GM19372 (cell line): ENCODE results near the gene AHRR.
A peak's percentile ranks its signal among the peaks of the same experiment; 100 is the strongest.

ENCODE experiments used
- ATAC-seq: cut with Tn5 transposase; IDR thresholded peaks from one replicate; pipeline ENCODE4 v1.9.1; 2021; ENCODE audit warnings: mild to moderate bottlenecking, low read depth, moderate library complexity; ENCODE audit not compliant: unreplicated experiment

AHRR gene

DNA sequence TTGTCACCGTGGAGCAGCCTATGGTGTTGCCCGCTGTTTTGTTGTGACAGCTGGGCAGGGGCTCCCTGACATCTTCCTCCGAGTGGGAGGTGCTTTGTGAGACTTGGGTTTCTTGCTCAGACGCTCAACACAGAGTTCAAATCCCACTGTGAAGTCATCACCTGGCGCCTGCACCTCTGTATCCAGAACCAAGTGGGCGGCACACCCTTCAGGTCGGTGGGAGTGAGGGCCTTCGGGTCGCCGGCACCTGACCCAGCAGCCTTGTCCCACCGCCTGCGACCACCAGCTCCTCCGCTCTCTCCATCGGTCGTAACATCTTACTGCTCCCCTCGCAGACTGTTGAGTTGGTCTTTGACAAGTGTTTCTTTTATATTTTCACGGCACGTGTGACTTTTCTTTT, 83.9 kb downstream of the AHRR start:
- ATAC-seq: no peak

DNA sequence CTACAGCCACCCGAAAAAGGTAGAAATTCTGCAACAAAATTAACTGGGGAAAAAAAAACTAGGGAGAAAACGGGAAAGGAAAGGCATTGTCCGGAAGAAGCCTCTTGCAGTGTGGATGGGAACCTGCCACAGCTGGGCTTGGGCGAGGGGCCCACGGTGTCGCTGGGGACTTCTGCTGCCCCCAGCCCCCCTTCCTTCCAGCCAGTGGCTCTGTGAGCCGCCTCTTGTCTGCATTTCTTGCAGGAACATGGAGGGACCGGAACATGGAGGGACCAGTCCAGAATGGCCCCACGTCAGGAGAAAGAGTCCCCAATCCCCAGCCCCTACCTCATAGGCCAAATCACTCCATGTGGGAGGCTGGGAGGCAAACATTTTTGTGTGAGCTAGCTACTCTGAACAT, 84.5 kb downstream of the AHRR start:
- no peak for ATAC-seq

DNA sequence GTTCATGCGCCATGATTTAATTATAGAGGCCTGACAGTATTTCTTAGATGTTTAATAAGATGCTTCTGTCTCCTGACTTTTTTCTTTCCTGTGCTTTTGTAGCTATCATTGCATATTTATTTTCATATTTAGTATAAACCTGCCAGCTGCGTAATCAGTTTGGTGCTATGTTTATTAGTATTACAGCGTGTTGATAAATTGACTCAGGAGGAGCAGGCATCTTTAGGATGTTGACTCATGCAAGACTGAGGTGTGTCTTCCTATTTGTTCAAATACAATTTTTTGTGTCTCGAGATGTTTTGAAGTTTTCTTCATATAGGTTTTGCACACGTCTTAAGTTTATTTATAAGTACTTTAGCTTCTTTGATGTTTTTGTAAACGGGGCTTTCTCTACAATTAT, 85.5 kb downstream of the AHRR start:
- ATAC-seq: no peak

DNA sequence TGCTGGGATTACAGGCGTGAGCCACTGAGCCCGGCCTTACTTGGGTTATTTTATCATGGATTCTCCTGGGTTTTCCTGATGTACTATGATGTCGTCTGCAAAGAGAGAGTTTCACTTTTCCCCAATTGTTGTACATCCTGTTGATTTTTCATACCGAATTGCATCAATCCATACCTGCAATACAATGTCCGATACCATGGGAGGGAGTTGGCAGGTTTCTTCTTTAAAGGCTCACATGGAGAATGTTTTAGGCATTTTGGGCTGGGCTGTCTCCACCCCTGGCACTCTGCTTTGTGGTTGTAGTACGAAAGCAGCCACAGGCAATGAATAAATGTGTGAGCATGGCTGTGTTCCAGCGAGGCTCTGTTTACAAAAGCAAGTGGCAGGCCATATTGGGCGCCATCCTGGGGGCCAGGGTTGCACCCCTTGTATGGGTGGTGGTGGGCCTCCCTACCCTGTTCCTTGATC, 86.3 kb downstream of the AHRR start:
- ATAC-seq: no peak

DNA sequence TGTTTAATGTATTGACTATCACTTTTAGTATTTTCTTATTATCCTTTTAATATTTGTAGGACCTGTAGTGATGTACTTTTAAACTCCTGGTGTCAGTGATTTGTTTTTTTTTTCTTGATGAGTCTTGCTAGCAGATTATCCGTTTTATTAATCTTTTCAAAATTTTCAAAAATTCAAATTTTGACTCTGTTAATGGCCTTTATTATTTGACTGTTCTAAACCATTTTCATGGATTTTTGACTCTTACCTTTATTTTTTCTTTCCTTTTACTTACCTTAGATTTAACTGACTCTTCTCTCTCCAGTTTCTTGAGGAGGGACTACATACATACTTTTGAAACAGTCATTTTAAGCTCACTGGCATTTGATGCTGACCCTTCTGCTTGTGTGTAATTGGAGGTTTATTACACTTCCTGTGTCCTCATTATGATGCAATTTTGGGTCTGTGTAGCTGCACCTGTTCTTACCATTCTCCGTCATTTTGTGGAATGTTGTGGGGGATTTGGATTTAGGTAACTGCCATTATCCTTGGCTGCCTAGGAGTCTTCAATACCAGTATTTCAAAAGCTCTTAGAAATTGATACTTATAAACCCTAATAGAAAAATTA, 89.5 kb downstream of the AHRR start:
- ATAC-seq: no peak

DNA sequence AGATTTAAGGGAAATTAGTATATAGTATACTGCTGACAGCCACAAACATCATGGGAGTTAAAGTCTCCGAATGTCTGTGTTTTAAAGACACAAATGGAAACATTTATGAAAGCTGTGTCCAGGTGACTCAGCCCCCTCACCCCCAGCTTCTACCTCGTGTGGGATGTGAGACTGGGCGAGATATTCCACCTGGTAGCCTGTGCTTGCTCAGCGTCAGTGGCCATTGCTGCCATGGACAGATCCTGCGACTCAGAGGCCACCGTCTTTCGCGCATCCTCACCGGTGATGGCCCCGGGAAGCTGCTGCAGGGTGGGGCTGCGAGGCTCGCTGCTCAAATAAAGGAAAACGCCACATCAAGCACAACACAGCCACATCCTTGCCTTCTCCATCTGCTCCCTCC, 90.2 kb downstream of the AHRR start:
- no peak for ATAC-seq

DNA sequence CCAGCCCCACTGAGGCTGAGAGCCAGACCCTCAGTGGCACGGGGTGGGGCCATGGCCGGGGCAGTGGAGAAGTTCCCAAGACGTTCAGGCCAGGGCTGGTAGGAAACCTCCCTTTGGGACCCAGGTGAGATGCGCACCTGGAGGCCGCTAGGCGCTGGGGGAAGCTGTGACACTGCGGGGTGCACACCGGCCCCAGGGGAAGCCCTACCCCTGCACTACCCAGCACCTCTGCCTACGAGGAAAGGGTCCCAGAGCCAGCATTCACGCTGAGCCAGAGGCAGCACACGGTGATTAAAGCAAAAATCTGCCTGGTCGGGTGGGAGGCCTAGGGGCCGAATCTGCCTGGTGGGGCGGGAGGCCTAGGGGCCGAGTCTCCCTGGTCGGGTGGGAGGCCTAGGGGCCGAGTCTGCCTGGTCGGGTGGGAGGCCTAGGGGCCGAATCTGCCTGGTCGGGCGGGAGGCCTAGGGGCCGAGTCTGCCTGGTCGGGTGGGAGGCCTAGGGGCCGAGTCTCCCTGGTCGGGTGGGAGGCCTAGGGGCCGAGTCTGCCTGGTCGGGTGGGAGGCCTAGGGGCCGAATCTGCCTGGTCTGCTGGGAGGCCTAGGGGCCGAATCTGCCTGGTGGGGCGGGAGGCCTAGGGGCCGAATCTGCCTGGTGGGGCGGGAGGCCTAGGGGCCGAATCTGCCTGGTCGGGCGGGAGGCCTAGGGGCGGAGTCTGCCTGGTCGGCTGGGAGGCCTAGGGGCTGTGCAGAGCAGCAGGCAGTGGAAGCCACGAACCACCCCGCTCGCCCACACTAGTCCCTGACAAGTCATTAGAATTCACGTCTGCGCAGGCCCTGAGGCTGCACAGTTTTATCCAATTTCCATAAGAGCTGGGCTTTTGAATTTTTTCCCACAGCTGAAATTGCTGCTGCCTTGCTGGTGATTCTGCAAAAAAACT, 93.7 kb downstream of the AHRR start:
- ATAC-seq: peak; percentile 95

DNA sequence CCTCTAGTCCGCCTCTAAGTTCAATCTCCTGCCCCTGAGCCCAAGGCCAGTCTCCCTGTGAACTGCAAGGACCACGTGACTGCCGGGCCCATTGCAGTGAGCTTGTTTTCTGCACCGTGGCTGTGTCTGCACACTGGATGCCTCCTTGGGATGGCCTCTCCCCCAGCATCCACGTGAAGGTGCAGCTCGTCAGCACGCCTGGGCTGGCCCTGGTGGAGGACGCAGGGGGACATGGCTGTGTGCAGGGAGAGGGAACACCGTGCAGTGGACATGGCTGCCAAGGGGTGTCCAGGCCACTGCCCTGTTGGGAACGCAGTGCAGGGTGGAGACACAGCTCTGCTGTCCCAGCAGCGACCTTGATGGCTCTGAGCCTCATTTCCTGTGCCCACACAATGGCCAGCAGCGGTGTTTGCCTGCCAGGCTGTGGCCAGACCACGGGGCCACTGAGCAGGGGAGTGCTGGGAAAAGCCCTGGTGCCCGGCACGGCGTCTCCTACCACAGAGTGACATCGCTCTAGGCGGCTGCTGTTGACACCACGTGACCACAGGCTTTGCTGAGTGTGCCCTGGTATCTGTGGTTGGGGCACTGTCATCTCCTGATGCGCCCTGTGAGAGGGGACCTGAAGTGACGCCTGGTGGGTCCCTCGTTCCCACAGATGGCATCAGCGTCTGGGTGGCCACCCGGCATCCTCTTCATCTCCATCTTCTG, 94.6 kb downstream of the AHRR start:
- peak; percentile 17 for ATAC-seq

DNA sequence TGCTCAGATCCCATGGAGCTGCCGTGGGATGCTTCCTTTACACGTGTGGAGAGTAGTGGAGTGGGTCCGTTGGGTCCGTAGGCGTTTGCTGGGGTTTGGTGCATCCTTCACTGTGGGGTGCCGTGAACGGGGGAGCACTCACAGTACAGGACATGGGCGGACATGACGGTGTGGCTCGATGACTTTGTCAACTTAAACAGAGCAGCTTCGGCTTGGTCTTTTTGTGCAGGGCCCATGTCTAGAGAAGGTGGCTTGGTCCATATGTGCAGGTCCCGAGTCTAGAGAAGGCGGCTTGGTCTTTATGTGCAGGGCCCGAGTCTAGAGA, 95.1 kb downstream of the AHRR start:
- ATAC-seq: no peak

DNA sequence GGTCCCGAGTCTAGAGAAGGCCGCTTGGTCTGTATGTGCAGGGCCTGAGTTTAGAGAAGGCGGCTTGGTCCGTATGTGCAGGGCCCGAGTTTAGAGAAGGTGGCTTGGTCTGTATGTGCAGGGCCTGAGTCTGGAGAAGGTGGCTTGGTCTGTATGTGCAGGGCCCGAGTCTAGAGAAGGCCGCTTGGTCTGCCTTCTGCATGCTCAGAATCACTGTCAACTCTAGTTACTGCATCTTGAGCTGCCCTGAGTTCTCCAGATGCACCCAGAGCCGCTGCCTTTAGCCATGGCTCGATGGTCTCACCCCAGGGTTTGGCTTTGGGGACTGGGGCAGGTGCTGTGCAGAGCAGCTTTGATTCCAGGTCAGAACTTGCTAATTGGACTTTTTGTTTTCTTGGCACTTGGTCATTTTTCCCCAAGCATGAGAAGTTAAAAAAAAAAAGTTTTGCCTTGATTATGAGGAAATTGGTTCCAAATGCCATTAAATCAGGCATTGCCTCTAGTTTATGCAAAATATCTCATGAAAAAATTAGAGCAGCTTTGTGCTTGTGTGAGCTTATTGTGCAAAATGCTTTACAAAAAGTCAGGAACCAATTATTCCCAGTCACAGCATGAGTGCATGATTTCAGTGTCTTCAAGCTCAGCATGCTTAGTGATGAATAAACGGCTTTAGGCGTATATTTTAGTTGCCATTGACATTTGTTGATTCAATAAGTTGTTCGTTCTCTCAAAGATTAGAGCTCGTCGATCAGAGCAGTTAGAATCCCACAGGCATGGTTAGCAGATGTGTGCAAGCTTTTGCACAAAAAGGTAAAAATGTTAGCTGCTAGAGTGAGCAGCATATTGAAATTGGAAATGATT, 96.0 kb downstream of the AHRR start:
- ATAC-seq: no peak

DNA sequence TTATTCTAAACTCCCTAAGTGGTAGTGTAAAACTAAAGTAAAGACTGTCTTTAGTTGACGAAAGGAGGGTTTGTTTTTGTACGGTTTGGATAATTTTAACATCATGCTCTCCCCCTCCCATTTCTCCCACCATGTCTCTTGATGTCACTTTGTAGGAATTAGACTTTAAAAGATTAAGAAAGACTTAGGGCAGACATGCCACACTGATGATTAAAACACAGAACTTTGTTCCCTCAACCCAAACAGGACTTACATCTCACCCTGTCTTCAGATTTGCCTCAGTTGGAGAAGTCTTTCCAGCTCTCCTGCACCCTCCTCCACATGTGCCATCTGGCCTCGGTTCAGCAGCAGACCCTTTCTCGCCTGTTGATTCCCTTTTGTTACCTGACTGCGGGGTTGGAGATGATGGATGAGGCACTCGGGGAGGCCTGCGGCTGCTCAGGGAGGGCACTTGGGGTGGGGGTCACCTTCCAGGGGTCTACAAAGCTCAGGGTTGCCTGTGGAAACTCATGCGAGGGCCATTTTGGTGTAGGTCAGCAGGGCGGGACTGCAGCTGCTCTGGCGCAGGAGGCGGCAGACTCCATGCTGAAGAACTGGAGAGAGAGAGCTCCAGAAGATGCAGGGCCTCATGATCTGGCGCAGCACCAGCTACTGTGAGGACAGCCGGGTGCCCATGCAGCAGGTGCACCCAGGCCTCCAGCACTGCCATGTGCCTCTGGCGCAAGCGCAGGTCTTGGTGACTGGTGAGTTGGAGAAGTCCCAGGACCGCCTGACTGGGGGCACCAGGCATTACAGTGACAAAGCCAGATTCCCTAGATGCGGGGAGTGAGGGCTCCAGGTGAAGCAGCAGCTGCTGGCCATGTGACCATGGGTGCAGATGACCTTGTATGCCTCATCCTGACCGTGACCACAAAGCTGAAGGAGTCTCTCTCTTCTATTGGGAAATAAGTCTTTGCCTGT, 96.9 kb downstream of the AHRR start:
- no peak for ATAC-seq

DNA sequence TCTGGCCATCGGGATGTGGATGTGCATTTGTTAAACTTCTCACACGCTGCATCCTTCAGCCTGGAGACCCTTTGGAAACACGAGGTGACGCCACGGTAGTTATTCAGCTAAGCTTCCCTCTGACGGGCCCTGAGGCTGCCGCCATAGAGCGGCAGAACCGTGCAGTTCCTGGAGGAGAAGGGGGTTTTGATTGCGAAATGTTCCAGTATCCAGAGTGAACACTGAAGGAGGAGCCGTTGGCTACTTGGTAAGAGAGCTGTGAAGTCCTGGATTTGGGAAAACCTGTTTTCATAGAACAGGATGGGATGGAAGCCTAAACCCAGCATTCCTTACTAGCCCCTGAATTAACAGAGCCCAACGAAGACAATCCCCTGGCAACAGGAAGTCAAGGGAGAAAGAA, 98.5 kb downstream of the AHRR start:
- no peak for ATAC-seq

DNA sequence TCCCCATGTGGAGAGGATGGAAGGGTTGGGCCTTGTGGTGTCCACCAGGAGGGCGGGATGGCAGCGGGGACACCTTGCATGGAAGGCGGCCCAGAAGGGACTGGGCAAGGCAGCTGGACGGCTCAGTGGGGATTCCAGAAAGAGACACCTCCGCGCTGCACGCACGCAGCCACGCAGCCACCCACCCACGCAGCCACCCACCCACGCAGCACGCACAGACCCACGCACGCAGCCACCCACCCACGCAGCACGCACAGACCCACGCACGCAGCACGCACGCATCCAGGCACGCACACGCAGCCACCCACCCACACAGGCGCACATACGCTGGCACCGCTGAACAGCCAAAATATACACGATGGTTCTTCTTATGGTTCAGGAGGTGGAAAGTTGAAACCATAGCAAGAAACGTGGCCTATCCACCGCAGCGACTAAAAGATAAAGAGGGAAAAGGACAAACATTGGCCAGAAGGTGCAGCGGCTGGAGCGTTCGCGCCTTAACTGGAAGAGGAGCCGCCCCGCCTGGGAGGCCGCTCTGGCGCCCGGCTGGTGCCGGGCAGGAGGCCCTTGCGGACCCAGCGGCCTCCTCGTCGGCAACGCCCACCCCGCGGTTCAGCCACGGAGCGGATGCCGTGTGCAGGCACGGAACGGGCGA, 99.2 kb downstream of the AHRR start:
- no peak for ATAC-seq

DNA sequence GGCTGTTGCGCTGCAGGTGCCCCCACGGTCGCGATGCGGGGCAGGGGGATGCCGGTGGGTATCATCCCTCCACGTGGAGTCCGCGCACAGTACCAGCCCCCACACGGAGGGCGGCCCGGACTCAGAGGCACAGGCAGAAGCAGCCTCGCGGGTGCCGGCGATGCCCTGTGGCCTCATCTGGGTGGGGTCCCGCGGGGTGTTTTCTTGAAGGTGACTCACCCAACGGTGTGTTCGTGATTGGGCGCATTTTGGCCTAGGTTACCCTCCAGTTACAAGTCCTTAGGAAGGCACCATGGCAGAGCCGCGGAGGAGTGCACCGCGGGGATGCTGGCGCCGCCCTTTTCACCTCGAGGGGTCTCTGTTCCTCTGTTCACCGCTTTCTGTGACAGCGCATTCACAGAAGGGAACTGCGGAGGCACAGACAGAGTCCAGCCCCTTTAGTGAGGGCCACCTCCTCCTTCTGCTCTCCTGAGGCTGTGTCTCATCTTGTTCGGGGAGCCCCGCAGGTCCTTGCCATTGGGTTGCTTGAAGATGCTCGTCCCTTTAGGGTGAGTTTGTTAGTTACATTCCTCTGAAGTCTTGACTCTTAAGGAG, 99.9 kb downstream of the AHRR start:
- no peak for ATAC-seq

DNA sequence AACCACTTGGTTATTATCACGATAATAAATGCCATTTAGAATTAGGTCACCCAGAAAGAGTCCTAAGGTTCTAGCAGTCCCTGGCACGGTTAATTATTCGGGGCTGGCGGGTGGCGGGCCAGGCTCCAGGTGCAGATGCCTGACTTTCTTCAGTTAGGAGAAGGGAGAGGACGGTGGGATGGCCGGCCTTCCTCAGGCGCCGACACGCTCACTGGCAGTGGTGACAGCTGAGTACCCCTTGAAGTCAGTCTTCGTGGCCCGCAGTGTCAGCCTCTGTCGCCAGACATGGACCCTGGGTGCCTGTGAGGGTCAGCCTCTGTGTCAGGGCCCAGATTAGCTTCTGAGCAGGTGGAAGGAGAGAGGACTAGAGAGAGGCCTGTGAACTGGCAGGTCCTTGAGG, 100.4 kb downstream of the AHRR start:
- ATAC-seq: no peak

DNA sequence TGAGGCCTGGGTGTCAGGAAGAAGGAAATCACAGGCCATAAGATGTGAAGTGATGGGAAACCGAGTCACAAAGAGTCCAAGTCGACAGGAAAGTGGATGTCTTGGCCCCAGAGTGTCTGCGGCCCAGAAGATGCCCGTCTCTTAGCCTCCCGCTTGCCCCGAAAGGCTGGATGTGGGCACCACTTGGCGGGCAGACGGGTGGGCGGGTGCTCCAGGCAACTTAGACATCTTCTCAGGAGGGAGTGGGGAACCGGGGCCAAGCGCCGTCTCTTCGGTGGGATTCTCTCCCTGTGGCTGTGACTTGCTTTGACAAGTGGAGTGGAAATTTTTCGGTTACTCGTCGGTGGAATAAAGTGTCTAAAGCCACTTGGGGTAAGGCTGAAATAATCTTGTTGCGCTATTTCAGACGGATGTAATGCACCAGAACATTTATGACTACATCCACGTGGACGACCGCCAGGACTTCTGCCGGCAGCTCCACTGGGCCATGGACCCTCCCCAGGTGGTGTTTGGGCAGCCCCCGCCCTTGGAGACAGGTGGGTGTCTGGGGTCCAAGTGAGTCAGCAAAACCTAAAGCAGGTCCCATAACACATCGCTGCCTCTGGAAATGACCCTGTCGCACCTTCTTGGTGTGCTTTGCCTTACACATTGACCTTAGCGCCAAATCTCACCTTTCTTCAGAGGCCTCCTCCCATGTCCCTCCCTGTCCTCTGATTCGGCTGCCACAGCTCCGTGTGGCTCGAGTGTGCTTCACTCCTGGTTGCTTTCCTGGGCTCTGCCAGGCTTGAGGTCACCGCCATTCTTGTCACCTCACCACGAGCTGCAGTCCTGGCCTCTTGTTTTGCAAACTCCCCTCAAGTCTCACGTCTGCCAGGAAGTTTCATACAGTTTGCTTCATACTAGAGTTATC, 101.1 kb downstream of the AHRR start:
- no peak for ATAC-seq

DNA sequence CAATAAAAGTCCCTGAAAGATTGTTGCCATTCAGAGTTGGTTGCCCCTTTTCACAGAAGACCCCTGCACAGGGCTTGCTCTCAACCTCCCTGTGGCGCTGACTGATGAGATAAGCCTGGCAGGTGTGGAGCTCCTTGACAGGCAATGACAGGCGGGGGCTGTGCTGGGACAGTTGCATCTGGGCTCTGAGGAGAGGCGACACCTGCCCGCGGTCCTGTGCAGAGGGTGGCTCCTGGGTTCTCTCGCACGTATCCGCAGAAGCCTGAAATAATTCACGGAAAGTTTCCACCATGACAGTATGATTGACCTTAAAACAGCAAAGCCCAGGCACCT, 101.7 kb downstream of the AHRR start:
- ATAC-seq: no peak
